ENCODE measurements around the gene BAIAP2.

- TF ChIP-seq CTCF (conservative IDR thresholded peaks at IDR 0.05) = no peak
- no peak for TF ChIP-seq ZFX (IDR thresholded peaks at IDR 0.05)
Observed at GRCh38 chr17:81037026-81037797, 2.3 kb downstream of the BAIAP2 start.

Data from C4-2B (cell line).